GM23338 (cell line): ENCODE data around the gene DNAH9. TPM values are rescaled to one million over a fixed set of nuclear protein-coding genes. Genes with fewer than 3 reads are reported as not detected.

ENCODE experiments used
- ATAC-seq: fragments of 200-7000 bp; cut with Tn5 transposase; 3 replicates; pipeline ENCODE4 v1.9.1; 2020
- DNase-seq: peaks from one replicate; pipeline ENCODE4 v3.0.0-alpha.2; 2015; ENCODE audit warnings: low spot score
- H2AFZ ChIP-seq: fragments of 200-600 bp; sonication (generic); 2 replicates; pipeline ENCODE4 v1.8.0; 2016; ENCODE audit warnings: antibody characterized with exemption, mild to moderate bottlenecking, moderate library complexity
- H3F3A ChIP-seq: fragments of 200-600 bp; sonication (generic); replicated peaks from 2 replicates; pipeline ENCODE4 v1.8.0; 2017; ENCODE audit warnings: antibody characterized with exemption, mixed run types, low read depth
- H3K27ac ChIP-seq: fragments of 200-600 bp; sonication (generic); 2 replicates; pipeline ENCODE4 v1.6.1; 2016; ENCODE audit warnings: low read depth
- H3K27me3 ChIP-seq: fragments of 200-600 bp; sonication (generic); 2 replicates; pipeline ENCODE4 v1.8.0; 2016; ENCODE audit warnings: mild to moderate bottlenecking, mixed run types, moderate library complexity; ENCODE audit not compliant: insufficient read depth
- H3K36me3 ChIP-seq: fragments of 200-600 bp; sonication (generic); 2 replicates; pipeline ENCODE4 v1.8.0; 2016; ENCODE audit warnings: mild to moderate bottlenecking; ENCODE audit not compliant: insufficient read depth
- H3K4me1 ChIP-seq: fragments of 200-600 bp; sonication (generic); 2 replicates; pipeline ENCODE4 v1.8.0; 2016; ENCODE audit warnings: mild to moderate bottlenecking, moderate library complexity; ENCODE audit not compliant: insufficient read depth
- H3K4me2 ChIP-seq: fragments of 200-600 bp; sonication (generic); 2 replicates; pipeline ENCODE4 v1.7.1; 2017; ENCODE audit warnings: mixed run types
- H3K4me3 ChIP-seq: fragments of 200-600 bp; sonication (generic); 2 replicates; pipeline ENCODE4 v1.6.1; 2016; ENCODE audit warnings: mixed run types
- H3K79me2 ChIP-seq: fragments of 200-600 bp; sonication (generic); replicated peaks from 2 replicates; pipeline ENCODE4 v1.8.0; 2017; ENCODE audit warnings: mild to moderate bottlenecking; ENCODE audit not compliant: insufficient read depth
- H3K9me2 ChIP-seq: fragments of 200-600 bp; sonication (generic); 2 replicates; pipeline ENCODE4 v1.8.0; 2017; ENCODE audit not compliant: insufficient read depth
- H4K20me1 ChIP-seq: fragments of 200-600 bp; sonication (generic); replicated peaks from 2 replicates; pipeline ENCODE4 v1.8.0; 2017; ENCODE audit warnings: mild to moderate bottlenecking; ENCODE audit not compliant: insufficient read depth
- H3K27ac Mint-ChIP-seq: 2 replicates; pipeline ENCODE4 v1.8.0; 2020; ENCODE audit warnings: inconsistent platforms, mild to moderate bottlenecking, moderate library complexity, mixed read lengths
- H3K27me3 Mint-ChIP-seq: 3 replicates; pipeline ENCODE4 v1.8.0; 2022; ENCODE audit warnings: low read depth, mild to moderate bottlenecking, moderate library complexity, mixed read lengths, inconsistent platforms; ENCODE audit not compliant: insufficient read depth, poor library complexity
- H3K36me3 Mint-ChIP-seq: 3 replicates; pipeline ENCODE4 v1.8.0; 2021; ENCODE audit warnings: low read depth, mild to moderate bottlenecking, inconsistent platforms, moderate library complexity, mixed read lengths
- H3K4me1 Mint-ChIP-seq: 3 replicates; pipeline ENCODE4 v1.8.0; 2020; ENCODE audit warnings: mild to moderate bottlenecking, inconsistent platforms, mixed read lengths
- H3K4me3 Mint-ChIP-seq: 3 replicates; pipeline ENCODE4 v1.8.0; 2021; ENCODE audit warnings: moderate library complexity, mild to moderate bottlenecking, inconsistent platforms, mixed read lengths
- H3K9me3 Mint-ChIP-seq: 3 replicates; pipeline ENCODE4 v1.8.0; 2020; ENCODE audit warnings: moderate library complexity, mild to moderate bottlenecking, inconsistent platforms, mixed read lengths
- CREB1 ChIP-seq: fragments of 250-450 bp; sonication (Bioruptor Pico); IDR thresholded peaks from 2 replicates; pipeline ENCODE4 v1.5.0; 2020; ENCODE audit warnings: low read depth, mild to moderate bottlenecking, moderate library complexity
- EZH2 ChIP-seq: fragments of 200-600 bp; sonication (generic); IDR thresholded peaks from one replicate; pipeline ENCODE4 v1.8.0; 2017; ENCODE audit warnings: antibody characterized with exemption, mild to moderate bottlenecking, low read depth; ENCODE audit not compliant: unreplicated experiment
- EZH2phosphoT487 ChIP-seq: fragments of 200-600 bp; sonication (generic); IDR thresholded peaks from one replicate; pipeline ENCODE4 v1.8.1; 2018; ENCODE audit warnings: antibody characterized with exemption; ENCODE audit not compliant: unreplicated experiment
- JUNB ChIP-seq: IDR thresholded peaks from one replicate; pipeline ENCODE4 v1.6.1; 2016; ENCODE audit warnings: antibody characterized with exemption; ENCODE audit not compliant: unreplicated experiment
- POLR2AphosphoS5 ChIP-seq: IDR thresholded peaks from 2 replicates; pipeline ENCODE4 v1.6.1; 2016; ENCODE audit warnings: antibody characterized with exemption, low read depth
- STAT1 ChIP-seq: IDR thresholded peaks from one replicate; pipeline ENCODE4 v1.6.1; 2016; ENCODE audit warnings: antibody characterized with exemption; ENCODE audit not compliant: unreplicated experiment
- ZNF114 ChIP-seq: fragments of 250-450 bp; sonication (Bioruptor Pico); IDR thresholded peaks from 2 replicates; pipeline ENCODE4 v1.5.0; 2020; ENCODE audit warnings: mild to moderate bottlenecking, moderate library complexity
- ZNF331 ChIP-seq: fragments of 250-450 bp; sonication (Bioruptor Pico); IDR thresholded peaks from 2 replicates; pipeline ENCODE4 v1.5.0; 2020; ENCODE audit warnings: low read depth, mild to moderate bottlenecking, moderate library complexity
- ZNF462 ChIP-seq: fragments of 250-450 bp; sonication (Bioruptor Pico); IDR thresholded peaks from 2 replicates; pipeline ENCODE4 v1.5.0; 2020; ENCODE audit warnings: mild to moderate bottlenecking, moderate library complexity
- polyA plus RNA-seq: library from polyadenylated mRNA; unstranded; fragments of >200 nt; fragmentation: Nextera tagmentation; extraction: Ambion mirVana; gene quantifications from 2 replicates; pipeline ENCODE4 v1.2.1, GENCODE V29; 2016
- total RNA-seq: library from RNA; depleted of rRNA; stranded (reverse); fragments of >200 nt; shearing (Covaris generic); gene quantifications from 2 replicates; pipeline ENCODE4 v1.2.3, GENCODE V29; 2014
- TF ChIP-seq, protein P1 (sequence below): IDR thresholded peaks from one replicate; pipeline ENCODE4 v1.6.1; 2018; ENCODE audit warnings: antibody characterized with exemption; ENCODE audit not compliant: unreplicated experiment
- TF ChIP-seq, protein P2 (sequence below): IDR thresholded peaks from 2 replicates; pipeline ENCODE4 v1.6.1; 2016; ENCODE audit warnings: antibody characterized with exemption
- TF ChIP-seq, protein P3 (sequence below), 2 experiments: fragments of 200-600 bp in 1 of 2; sonication (generic) in 1 of 2; conservative IDR thresholded peaks; 2 replicates each; pipeline versions ENCODE4 v1.5.1 to v1.6.1; 2016 to 2017; ENCODE audit warnings: antibody characterized with exemption in 2 of 2, low read depth in 2 of 2, mild to moderate bottlenecking in 2 of 2, moderate library complexity in 1 of 2

Gene DNAH9
- total and polyA plus RNA-seq, 2 experiments from 2014 or later, result not detected

- Mint-ChIP-seq H3K36me3 (peaks cover 31% of the 10 kb centered on the region), H3K27me3 (peaks cover 6% of the 10 kb centered on the region), H3K4me3 (no peak overlapping the region), H3K27ac (no peak overlapping the region), H3K9me3 (peaks cover 93% of the 10 kb centered on the region), H3K4me1 (no peaks in the 10 kb centered on the region)
- TF ChIP-seq, protein P1, sequence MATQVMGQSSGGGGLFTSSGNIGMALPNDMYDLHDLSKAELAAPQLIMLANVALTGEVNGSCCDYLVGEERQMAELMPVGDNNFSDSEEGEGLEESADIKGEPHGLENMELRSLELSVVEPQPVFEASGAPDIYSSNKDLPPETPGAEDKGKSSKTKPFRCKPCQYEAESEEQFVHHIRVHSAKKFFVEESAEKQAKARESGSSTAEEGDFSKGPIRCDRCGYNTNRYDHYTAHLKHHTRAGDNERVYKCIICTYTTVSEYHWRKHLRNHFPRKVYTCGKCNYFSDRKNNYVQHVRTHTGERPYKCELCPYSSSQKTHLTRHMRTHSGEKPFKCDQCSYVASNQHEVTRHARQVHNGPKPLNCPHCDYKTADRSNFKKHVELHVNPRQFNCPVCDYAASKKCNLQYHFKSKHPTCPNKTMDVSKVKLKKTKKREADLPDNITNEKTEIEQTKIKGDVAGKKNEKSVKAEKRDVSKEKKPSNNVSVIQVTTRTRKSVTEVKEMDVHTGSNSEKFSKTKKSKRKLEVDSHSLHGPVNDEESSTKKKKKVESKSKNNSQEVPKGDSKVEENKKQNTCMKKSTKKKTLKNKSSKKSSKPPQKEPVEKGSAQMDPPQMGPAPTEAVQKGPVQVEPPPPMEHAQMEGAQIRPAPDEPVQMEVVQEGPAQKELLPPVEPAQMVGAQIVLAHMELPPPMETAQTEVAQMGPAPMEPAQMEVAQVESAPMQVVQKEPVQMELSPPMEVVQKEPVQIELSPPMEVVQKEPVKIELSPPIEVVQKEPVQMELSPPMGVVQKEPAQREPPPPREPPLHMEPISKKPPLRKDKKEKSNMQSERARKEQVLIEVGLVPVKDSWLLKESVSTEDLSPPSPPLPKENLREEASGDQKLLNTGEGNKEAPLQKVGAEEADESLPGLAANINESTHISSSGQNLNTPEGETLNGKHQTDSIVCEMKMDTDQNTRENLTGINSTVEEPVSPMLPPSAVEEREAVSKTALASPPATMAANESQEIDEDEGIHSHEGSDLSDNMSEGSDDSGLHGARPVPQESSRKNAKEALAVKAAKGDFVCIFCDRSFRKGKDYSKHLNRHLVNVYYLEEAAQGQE, result no peak
- TF ChIP-seq, protein P2, sequence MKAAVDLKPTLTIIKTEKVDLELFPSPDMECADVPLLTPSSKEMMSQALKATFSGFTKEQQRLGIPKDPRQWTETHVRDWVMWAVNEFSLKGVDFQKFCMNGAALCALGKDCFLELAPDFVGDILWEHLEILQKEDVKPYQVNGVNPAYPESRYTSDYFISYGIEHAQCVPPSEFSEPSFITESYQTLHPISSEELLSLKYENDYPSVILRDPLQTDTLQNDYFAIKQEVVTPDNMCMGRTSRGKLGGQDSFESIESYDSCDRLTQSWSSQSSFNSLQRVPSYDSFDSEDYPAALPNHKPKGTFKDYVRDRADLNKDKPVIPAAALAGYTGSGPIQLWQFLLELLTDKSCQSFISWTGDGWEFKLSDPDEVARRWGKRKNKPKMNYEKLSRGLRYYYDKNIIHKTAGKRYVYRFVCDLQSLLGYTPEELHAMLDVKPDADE, result no peak
- TF ChIP-seq ZNF114 (CRISPR knock-in tag) (no peak), EZH2phosphoT487 (no peak), ZNF462 (CRISPR knock-in tag) (no peak), EZH2 (no peak), CREB1 (no peak), ZNF331 (CRISPR knock-in tag) (no peak), POLR2AphosphoS5 (no peak), STAT1 (no peak), JUNB (no peak)
- TF ChIP-seq, protein P3, sequence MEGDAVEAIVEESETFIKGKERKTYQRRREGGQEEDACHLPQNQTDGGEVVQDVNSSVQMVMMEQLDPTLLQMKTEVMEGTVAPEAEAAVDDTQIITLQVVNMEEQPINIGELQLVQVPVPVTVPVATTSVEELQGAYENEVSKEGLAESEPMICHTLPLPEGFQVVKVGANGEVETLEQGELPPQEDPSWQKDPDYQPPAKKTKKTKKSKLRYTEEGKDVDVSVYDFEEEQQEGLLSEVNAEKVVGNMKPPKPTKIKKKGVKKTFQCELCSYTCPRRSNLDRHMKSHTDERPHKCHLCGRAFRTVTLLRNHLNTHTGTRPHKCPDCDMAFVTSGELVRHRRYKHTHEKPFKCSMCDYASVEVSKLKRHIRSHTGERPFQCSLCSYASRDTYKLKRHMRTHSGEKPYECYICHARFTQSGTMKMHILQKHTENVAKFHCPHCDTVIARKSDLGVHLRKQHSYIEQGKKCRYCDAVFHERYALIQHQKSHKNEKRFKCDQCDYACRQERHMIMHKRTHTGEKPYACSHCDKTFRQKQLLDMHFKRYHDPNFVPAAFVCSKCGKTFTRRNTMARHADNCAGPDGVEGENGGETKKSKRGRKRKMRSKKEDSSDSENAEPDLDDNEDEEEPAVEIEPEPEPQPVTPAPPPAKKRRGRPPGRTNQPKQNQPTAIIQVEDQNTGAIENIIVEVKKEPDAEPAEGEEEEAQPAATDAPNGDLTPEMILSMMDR (conservative IDR thresholded peaks at IDR 0.05; ENCODE audit: low read depth in 2 of 2), result no peak
- H4K20me1 ChIP-seq, result no peaks in the 10 kb centered on the region
- H2AFZ ChIP-seq, result no peak overlapping the region
- ATAC-seq, result no peak
- no peak overlapping the region for H3K27ac ChIP-seq
- no peaks in the 10 kb centered on the region for H3K79me2 ChIP-seq
- no peak for DNase-seq
- no peaks in the 10 kb centered on the region for H3K9me2 ChIP-seq
- no peaks in the 10 kb centered on the region for H3F3A ChIP-seq
- no peak overlapping the region for H3K4me3 ChIP-seq
- peaks cover 6% of the 10 kb centered on the region; the same call in 1 of the 2 replicates for H3K36me3 ChIP-seq
- no peak overlapping the region for H3K4me2 ChIP-seq
- H3K27me3 ChIP-seq, result no peaks in the 10 kb centered on the region
- H3K4me1 ChIP-seq, result no peaks in the 10 kb centered on the region
Measured at GRCh38 chr17:11772031-11772430, 173.8 kb downstream of the DNAH9 start.
